ENCODE results near the gene RNF224. TPM values are rescaled to one million over a fixed set of nuclear protein-coding genes. Genes with fewer than 3 reads are reported as not detected.

The RNF224 gene
- total RNA-seq, 1 donor from 2014 or later: not detected

DNA sequence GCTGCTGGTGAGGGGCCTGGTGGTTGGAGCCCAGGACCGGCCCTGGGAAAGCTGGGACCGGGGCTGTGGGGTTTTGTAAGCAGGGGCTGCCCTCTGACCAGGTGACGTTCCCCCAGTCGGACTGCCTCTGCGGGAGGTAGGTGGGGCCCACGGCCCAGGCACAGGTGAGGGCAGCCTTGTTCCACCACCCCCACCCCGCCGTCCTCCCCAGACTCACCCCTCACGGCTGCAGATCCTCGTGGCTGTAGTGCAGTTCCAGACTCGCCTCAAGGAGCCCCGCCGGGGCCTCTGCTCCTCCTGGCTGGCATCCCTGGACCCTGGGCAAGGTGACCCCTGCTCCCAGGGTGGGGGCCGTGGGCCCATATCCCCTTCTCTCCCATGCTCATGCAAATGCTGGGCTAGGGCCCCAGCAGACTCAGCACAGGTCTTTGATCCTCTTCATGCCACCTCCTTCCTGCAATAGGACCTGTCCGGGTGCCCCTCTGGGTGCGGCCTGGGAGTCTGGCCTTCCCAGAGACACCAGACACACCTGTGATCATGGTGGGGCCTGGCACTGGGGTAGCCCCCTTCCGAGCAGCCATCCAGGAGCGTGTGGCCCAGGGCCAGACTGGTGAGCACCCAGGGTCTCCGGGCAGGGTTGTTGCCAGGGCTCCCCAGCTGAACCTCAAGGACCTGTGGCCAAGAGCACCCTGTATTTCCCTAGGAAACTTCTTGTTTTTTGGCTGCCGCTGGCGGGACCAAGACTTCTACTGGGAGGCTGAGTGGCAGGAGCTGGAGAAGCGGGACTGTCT lies 11.9 kb upstream of the RNF224 start:
- no peak for DNase-seq

DNA sequence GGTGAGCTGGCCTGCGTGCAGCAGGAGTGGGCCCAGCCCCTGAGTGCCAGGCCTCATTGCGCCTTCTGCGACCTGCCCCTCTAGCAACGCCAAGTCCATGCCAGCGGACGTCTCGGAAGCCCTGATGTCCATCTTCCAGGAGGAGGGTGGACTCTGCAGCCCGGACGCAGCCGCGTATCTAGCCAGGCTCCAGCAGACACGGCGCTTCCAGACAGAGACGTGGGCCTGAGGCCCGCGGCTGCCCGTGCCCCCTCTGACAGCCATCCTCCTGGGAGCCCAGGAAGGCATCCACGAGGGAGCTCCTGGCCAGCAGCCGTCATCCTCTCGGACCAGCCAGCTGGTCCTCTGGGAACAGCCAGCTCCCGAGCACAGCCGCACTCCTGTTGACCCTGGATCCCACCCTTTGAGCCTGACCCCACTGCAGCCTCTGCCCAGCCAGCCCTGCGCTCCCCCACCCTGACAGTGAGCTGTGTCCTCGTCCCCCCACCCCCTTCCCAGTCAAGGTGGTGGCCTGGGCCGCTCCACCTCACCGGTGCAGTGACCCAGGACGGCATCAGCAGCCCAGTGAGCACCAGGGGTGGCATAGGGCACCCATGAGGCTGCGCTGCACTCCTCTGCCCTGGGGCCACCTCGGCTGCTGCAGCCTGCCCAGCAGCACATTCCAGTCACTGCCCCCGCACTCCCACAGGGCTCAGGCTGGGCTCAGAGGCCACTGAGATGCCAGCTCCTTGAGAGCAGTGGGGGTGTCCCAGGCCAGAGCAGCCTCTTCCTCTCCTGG lies 10.9 kb upstream of the RNF224 start:
- DNase-seq: no peak

GRCh38 chr9:137217276-137218211 lies 9.8 kb upstream of the RNF224 start:
- no peak for DNase-seq

DNA sequence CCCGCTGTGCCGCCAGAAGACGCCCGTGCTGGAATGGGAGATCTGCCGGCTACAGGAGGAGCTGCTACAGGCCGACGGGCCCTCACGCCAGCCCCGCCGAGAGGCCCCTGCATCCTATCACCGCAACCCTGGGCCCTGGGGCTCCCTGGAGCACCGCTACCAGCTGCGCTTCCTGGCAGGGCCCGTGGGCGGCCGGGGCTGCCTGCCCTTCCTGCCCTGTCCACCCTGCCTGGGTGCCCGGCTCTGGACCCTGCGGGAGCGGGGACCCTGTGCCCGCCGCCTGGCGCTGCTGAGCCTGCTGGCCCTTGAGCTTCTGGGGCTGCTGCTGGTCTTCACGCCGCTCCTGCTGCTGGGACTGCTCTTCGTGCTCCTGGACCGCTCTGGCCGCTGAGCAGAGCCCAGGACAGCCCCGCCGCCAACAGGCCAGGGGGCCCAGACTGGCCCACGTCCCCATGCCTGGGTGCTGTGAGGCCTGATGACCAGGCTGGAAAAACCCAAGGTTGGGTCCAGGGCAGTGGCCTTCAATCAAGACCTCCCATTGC lies 9.0 kb upstream of the RNF224 start:
- DNase-seq: no peak

GRCh38 chr9:137218754-137219271 lies 8.5 kb upstream of the RNF224 start:
- DNase-seq: no peak

DNA sequence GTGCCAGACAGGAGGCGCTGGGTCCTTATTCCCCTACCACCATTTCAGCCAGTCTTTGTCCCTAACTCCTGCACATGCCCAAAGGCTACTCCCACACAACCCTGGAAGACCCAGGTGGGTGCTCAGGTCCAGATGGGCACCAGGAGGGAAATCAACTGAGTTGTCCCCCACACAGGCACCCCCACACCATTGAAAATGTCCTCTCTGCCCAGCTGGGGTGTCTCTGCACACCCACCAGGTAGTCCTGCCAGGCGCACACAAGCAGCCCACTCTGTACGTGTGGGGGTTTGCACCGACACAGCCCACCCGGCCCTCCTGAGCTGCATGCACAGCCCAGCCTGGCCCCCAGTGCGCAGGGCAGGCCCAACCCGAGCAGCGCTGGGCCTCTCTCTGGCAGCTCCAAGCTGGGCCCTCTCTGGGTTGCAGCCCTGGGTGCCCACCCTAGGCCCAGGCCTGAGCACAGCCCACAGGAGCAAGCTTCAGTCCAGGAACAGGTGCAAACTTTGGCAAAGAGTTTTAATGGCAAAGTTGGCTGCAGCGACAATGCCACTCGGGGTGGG lies 7.5 kb upstream of the RNF224 start:
- DNase-seq: no peak

DNA sequence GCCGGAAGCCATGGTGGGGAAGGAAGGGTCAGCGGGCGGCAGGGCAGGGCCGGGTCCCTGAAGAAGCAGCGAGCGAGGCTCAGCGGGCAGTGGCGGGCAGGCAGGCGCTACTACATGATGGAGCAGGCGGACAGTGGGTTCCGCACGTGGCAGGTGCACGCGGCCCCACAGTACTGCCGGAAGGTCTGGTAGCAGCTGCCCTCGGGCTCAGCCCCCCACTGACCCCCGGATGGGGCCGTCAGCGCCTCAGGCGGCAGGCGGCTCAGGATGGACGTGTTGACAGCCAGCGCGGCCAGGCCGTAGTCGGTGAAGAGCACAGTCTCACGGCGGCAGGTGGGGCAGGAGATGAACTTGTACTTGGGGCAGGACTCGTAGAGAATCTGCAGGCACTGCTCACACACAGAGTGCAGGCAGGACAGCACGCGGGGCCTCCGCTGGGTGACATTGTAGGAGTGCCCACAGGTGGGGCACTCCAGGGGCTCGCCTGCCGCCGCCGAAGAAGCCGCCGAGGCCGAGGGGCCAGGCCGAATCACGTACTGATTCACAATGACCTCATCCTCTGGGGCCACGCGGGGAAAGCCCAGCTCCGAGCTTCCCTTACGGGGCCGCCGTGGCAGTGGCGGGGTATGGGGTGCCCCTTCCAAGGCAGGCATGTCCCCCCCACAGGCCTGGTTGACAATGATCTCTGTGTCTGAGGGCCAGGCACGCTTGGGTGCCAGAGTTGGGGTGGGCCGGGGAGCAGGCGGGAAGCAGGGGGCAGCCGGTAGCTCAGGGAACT lies 6.8 kb upstream of the RNF224 start:
- DNase-seq: no peak

DNA sequence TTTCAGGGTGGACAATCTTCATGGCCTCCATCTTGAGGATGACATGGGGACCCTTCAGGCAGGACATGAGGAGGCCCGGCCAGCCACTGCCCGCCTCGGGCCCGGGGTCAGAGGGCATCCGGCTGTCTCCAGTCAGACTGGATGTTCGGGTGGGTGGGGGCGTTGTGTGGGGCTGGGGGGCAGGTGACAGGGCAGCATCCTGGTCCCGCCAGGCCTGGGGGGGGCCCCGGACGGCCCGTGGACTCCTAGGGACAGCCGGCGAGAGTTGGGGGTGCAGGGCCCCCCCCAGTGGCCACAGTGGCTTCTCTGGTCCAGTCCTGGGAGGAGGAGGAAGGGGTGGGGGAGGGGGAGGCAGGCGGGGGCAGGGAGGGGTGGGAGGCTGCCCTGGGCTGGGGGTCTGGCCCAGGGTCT lies 6.2 kb upstream of the RNF224 start:
- DNase-seq: no peak

GRCh38 chr9:137221506-137222111 lies 5.7 kb upstream of the RNF224 start:
- no peak for DNase-seq

GRCh38 chr9:137222190-137223077 lies 4.9 kb upstream of the RNF224 start, which contains the start of gene RNF208:
TSS of gene RNF208 (minus strand) at chr9:137222240. CDS start at chr9:137221212, 1,028 bp downstream.
- no peak for DNase-seq

DNA sequence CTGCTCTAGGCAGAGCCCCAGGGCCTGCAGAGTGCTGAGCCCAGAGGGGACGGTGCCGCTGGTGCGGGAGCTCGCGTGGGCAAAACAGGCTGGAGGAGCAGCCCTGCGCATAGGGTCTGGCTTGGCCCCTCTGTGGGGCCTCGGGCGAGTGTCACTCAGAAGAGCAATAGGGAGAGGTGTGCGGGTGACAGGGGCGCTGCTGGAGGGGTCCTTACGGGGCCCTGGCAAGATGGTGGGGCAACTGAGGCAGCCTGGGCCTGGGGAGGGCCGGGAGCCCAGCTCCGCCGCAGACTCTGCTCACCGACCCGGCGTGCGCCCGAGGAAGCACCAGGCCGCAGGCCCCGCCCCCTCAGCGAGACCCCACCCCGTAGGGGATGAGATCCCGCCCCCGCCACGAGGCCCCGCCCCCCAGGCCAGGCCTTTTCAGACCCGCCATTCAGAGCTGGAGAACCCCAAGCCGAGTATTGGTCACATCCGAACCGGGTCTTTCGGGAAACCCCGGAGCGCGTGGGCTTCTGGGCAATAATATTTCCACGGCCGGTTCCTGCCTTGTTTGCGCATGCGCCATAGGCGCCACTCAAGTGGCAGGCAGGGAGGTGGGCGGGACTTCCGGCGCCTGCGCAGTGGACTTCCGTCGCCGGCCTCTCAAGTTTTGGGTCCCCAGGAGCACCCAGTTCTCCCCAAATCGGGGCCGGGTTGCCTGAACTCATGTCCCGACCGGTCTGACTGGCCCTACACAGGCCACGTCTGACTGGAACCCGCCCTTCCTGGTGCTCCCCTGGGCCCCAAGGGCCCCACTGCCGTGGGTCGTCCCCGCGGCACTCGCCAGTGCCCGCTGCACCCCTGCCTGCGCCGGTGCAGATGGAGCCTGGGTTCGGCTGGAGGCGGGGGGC lies 4.0 kb upstream of the RNF224 start:
- peak; percentile 94 for DNase-seq

DNA sequence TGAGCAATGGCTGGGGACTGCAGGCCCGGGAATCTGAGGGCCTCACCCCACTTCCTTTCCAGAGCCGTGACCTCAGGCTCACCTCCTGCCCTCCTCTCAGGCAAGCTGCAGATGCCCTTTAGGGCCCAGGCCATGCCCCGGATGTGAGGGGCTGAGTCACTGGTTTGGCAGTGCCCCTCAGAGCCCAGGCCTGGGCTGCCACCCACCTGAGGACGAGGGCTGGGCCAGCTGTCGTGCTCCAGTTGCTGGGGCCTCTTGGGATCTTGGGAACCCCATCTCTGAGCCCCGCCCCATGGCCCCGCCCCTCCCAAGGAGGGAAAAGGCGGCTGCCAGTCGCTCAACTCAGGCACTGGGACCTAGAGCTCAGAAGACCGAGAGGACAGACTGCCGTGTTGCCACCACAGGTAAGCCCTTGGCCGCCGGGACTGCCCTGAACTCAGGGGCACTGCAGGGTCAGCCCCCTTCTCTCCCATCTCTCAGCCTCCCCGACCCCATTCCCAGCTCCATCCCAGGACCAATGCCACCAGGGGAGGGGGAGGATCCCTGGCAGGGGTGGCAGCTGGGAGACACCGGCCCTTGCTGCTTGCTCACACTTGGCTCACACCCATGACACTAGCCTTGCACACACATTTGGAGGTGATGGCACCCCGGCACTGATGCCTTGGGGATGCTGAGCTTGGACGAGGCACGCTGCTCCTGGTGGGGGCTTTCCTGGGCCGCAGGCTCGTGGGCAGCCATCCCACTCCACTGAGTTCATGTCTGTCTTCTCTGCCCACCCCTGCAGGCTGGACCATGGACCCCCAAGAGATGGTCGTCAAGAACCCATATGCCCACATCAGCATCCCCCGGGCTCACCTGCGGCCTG lies 2.2 kb upstream of the RNF224 start, which contains the start of gene CYSRT1:
Gene CYSRT1 (plus strand): TSS at position 345 of the 865 bp plus-strand sequence. CDS start 448 bp downstream, at position 793.
- no peak for DNase-seq

DNA sequence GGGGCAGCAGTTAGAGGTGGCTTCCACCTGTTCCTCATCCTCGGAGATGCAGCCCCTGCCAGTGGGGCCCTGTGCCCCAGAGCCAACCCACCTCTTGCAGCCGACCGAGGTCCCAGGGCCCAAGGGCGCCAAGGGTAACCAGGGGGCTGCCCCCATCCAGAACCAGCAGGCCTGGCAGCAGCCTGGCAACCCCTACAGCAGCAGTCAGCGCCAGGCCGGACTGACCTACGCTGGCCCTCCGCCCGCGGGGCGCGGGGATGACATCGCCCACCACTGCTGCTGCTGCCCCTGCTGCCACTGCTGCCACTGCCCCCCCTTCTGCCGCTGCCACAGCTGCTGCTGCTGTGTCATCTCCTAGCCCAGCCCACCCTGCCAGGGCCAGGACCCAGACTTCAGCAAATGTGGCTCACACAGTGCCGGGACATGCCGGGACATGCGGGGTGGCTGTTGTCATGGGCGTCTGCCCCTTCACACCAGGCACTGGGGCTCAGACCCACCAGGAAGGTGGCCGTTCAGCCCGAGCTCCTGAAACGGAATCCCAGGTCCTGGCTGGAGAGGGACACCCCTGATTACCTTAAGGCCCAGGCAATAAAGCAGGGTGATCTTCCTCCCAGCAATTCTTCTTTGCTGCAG lies 1.5 kb upstream of the RNF224 start:
- DNase-seq: no peak

DNA sequence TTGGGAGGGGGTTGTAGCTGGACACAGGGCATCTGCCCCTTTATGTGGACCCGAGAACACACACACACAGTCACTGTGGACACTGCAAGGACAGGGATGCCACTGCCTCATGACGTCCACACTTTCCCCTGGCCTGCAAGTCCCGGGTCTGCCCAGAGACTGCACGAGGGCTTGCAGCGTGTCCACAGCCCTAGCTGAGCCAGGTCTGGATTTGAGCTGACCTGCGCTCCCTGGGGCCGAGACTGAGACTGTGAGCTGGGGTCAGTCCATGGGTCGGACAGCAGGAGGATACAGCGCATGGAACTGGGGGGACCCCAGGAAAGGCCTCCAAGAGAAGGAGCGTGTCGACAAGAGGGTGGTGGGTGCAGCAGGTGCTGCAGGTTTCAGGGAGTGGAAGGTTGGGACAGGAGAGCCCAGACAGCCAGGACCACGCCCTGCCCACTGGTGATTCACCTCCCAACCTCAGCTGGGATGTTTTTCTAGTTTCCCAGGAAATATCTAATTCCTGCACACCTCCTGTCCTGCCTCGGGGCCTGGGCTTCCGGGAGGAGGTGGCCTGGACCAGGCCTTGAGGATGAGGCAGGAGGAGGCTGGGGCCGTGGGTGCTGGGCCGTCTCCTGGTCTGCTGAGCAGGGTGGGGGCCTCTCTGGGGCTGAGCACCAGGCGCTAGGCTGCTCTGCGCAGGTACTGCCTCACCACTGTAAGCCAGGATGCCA lies 806 bp upstream of the RNF224 start:
- no peak for DNase-seq

GRCh38 chr9:137227853-137228505 lies 677 bp downstream of the RNF224 start:
- DNase-seq: no peak

Data from occipital lobe (tissue), 2 donors.